ENCODE data around the gene C10orf90.

DNA sequence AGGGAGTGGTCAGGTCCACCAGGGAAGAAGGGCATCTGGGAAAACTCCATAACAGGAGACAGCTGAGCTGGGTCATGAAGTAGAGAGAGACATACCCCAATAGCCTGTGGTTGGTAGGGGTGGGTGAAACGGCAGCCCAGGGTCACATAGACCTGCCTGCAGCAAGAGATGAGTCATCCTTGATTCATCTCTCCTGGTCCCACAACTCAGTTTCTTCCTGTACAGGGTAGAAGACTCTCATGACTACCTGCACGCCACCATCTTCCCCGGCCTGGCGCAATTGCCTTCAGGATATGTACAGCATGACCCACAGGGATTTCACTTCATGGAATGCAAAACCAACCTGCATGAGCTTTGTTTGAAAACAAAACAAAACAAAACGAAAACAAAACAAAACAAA is 237.1 kb downstream of the C10orf90 start:
- TF ChIP-seq POLR2AphosphoS5 (IDR thresholded peaks at IDR 0.05), result no peak
- TF ChIP-seq CTCF (IDR thresholded peaks at IDR 0.05), result no peak
